Pancreas (tissue), 10 donors: ENCODE measurements around the gene GADL1. TPM values are rescaled to one million over a fixed set of nuclear protein-coding genes. Genes with fewer than 3 reads are reported as not detected.

Source experiments
- ATAC-seq, 4 donors: fragments of 200-7000 bp; cut with Tn5 transposase; one replicate each; pipeline versions ENCODE4 v1.8.0 to v1.9.1; 2020; ENCODE audit warnings: mild to moderate bottlenecking in 4 of 4, moderate library complexity in 4 of 4
- DNase-seq, 6 donors: peaks; one replicate each; pipeline ENCODE4 v3.0.0-alpha.2; 2020
- FAIRE-seq: peaks from 2 replicates; lab custom pipeline; 2012; peaks lifted over from hg19 to GRCh38; lab: Jason Lieb, UNC
- H3K27ac ChIP-seq, 4 donors: fragments of 200-600 bp; sonication (generic); 1 replicate in 3 of 4; 2 replicates in 1 of 4; pipeline versions ENCODE4 v1.5.0 to v1.8.0; 2020
- H3K27me3 ChIP-seq, 4 donors: fragments of 200-600 bp; one replicate each; pipeline ENCODE4 v1.8.0; 2021
- H3K36me3 ChIP-seq, 3 donors: fragments of 200-600 bp; sonication (generic) in 1 of 3; one replicate each; pipeline versions ENCODE4 v1.5.0 to v1.8.0; 2020 to 2021
- H3K4me1 ChIP-seq, 3 donors: fragments of 200-600 bp; one replicate each; pipeline ENCODE4 v1.8.0; 2021
- H3K4me3 ChIP-seq, 4 donors: fragments of 200-600 bp; sonication (generic) in 2 of 4; one replicate each; pipeline versions ENCODE4 v1.5.0 to v1.8.0; 2020 to 2021
- H3K9me3 ChIP-seq, 4 donors: fragments of 200-600 bp; one replicate each; pipeline ENCODE4 v1.8.0; 2021
- CTCF ChIP-seq, 4 donors: fragments of 200-600 bp; sonication (generic) in 3 of 4; IDR thresholded peaks; one replicate each; pipeline versions ENCODE4 v1.5.0 to v1.8.0; 2021; ENCODE audit warnings: antibody characterized with exemption in 4 of 4
- WGBS, 2 donors: extraction: QIAGEN DNeasy Blood & Tissue Kit; methylation state at CpG; one replicate each; pipeline ENCODE4 v1.1.7; 2013; 5-methylcytosine and 5-hydroxymethylcytosine counted together
- intact Hi-C, 3 donors: fragments of 100-400 bp; cut with DNase I; formaldehyde crosslinking; loops; one replicate each; pipeline versions ENCODE4 v1.11.1 to v1.14.2; 2022
- polyA plus RNA-seq, 2 donors: library from polyadenylated mRNA; stranded (reverse); fragments of 200-250 nt; gene quantifications; one replicate each; pipeline ENCODE4 v1.2.3, GENCODE V29; 2013
- total RNA-seq, 6 donors: library from RNA; stranded (reverse); fragmentation: NEBNext Ultra II Directional in 4 of 6; extraction: Animal tissue kit (Norgen Biotek cat#: 25700) in 4 of 6; gene quantifications; one replicate each; pipeline versions ENCODE4 v1.2.1 to v1.2.4, GENCODE V29; 2021 to 2023
- donor health status: healthy with polysubstance abuse.
- donor health status: DM: no; HTN: no; CAD: no; lungs with moderate emphysema.
- donor health status: DM: no; HTN: no; CAD: no.
- donor health status: control.
- donor health status: control.
- donor health status: Bipolar disorder and iron deficiency.
- donor health status: DM: yes; HTN: yes; CAD: no.
- donor health status: DM: no; HTN: no; CAD: no.
- donor health status: DM: no; HTN: no; CAD: no.
- donor health status: DM: yes; HTN: yes; CAD: no.

The GADL1 gene
- total and polyA plus RNA-seq, 8 donors: 0.07 TPM; not detected in 7

GRCh38 chr3:30729512-30729911 is 164.9 kb downstream of the GADL1 start:
- H3K4me1 ChIP-seq: no peaks in the 10 kb centered on the region
- DNase-seq (no peak), ATAC-seq (no peak), FAIRE-seq (no peak)
- H3K27me3 ChIP-seq: no peaks in the 10 kb centered on the region
- no peaks in the 10 kb centered on the region for H3K9me3 ChIP-seq
- H3K4me3 ChIP-seq: no peak overlapping the region
- TF ChIP-seq CTCF (IDR thresholded peaks at IDR 0.05): no peak
- WGBS, 2 donors: 85 to 91% methylated on average over 2 of the region's 2 CpGs
- intact Hi-C loops: no loop called here
- H3K27ac ChIP-seq: no peak overlapping the region
- H3K36me3 ChIP-seq: no peaks in the 10 kb centered on the region

- no peak for ATAC-seq
- WGBS, 2 donors: 96 to 97% methylated on average over 4 of the region's 4 CpGs
- TF ChIP-seq CTCF (IDR thresholded peaks at IDR 0.05): no peak
- FAIRE-seq: no peak
- H3K27me3 ChIP-seq: no peaks in the 10 kb centered on the region
- H3K36me3 ChIP-seq: no peaks in the 10 kb centered on the region
- no peaks in the 10 kb centered on the region for H3K4me1 ChIP-seq
- intact Hi-C loops: no loop called here
- H3K4me3 ChIP-seq: no peak overlapping the region
- DNase-seq: no peak
- no peak overlapping the region for H3K27ac ChIP-seq
- no peaks in the 10 kb centered on the region for H3K9me3 ChIP-seq
Measured at GRCh38 chr3:30728143-30728542, 166.3 kb downstream of the GADL1 start.

- no peak overlapping the region for H3K4me3 ChIP-seq
- H3K27me3 ChIP-seq: no peaks in the 10 kb centered on the region
- H3K36me3 ChIP-seq: no peaks in the 10 kb centered on the region
- ATAC-seq (no peak), FAIRE-seq (no peak), DNase-seq (no peak)
- H3K9me3 ChIP-seq: no peaks in the 10 kb centered on the region
- no peak for TF ChIP-seq CTCF (IDR thresholded peaks at IDR 0.05)
- intact Hi-C loops: no loop called here
- 95 to 96% methylated on average over 3 of the region's 3 CpGs for WGBS, 2 donors
- H3K27ac ChIP-seq: no peak overlapping the region
- H3K4me1 ChIP-seq: peaks cover 0 to 6% (median 0%) of the 10 kb centered on the region in 3 donors
Measured at GRCh38 chr3:30724863-30725262, 169.6 kb downstream of the GADL1 start.

- no peaks in the 10 kb centered on the region for H3K9me3 ChIP-seq
- no peak for TF ChIP-seq CTCF (IDR thresholded peaks at IDR 0.05)
- DNase-seq: no peak
- intact Hi-C loops: no loop called here
- ATAC-seq: no peak
- no peaks in the 10 kb centered on the region for H3K27me3 ChIP-seq
- H3K4me1 ChIP-seq: peaks cover 0 to 6% (median 0%) of the 10 kb centered on the region in 3 donors
- WGBS, 2 donors: 65 to 71% methylated on average over 1 of the region's 1 CpG
- no peak overlapping the region for H3K4me3 ChIP-seq
- no peak overlapping the region for H3K27ac ChIP-seq
- no peak for FAIRE-seq
- H3K36me3 ChIP-seq: no peaks in the 10 kb centered on the region
Measured at GRCh38 chr3:30723211-30723610, 171.2 kb downstream of the GADL1 start.

GRCh38 chr3:30721314-30721634 is 173.2 kb downstream of the GADL1 start:
- no peak overlapping the region for H3K27ac ChIP-seq
- FAIRE-seq: no peak
- WGBS, 2 donors: 23 to 39% methylated on average over 2 of the region's 2 CpGs

More at GRCh38 chr3:30721314-30721634, 173.2 kb downstream of the GADL1 start:
- intact Hi-C loops: no loop called here
- DNase-seq (no peak), ATAC-seq (no peak)
- Histone ChIP-seq H3K4me1 (peaks cover 0 to 6% (median 0%) of the 10 kb centered on the region in 3 donors), H3K9me3 (no peaks in the 10 kb centered on the region), H3K27me3 (no peaks in the 10 kb centered on the region), H3K36me3 (no peaks in the 10 kb centered on the region), H3K4me3 (no peak overlapping the region)
- TF ChIP-seq CTCF (IDR thresholded peaks at IDR 0.05): no peak
